ENCODE measurements around the gene TREX2.

The TREX2 gene

DNA sequence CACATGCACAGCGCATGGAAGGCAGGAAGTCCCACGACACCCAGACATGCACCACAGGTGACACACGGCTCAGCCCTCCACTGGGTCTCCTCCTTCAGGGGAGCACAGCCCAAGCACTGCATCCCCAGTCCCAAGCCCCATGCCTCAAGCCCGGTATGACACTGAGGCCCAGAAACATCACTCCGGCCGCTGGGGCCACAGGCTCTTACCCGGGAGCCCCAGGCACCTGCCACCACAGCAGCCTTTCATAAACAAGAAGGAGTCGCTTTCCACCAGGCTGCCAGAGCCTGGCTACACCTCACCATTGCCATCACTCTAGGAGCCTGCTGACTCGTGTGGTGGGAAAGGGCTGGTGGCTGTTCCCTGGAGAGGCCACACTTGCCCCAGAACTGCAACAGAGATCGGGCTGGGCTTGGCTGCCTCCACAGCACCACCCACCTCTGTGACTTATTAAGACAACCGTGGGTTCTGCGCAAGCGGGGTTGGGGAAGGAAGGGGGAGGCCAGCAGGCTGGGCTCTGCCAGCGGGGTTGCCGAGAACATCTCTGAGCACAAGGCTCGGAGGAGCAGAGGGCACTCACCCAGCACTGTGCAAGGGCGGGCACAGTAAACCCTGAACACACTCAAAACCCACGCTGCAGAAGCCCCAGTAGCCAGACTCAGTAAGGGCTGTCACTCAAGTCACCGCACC lies 20.0 kb upstream of the TREX2 start:
- Histone ChIP-seq H3K27me3 (ENCODE audit: insufficient read depth, poor library complexity, severe bottlenecking) (no peaks in the 10 kb centered on the region), H3K4me3 (replicated peaks; ENCODE audit: insufficient read depth, low read length) (no peak overlapping the region), H3K27ac (replicated peaks) (no peak overlapping the region)
- DNase-seq (ENCODE audit: low read depth in 1 of 2, low spot score in 1 of 2): no peak
- TF ChIP-seq POLR2AphosphoS5 (IDR thresholded peaks at IDR 0.05; ENCODE audit: low read depth): no peak
- TF ChIP-seq SPI1 (IDR thresholded peaks at IDR 0.05; ENCODE audit: borderline replicate concordance, low read depth): no peak
- no peak for TF ChIP-seq GABPA (IDR thresholded peaks at IDR 0.05; ENCODE audit: low read depth)
- no peak for TF ChIP-seq REST (IDR thresholded peaks at IDR 0.05; ENCODE audit: insufficient replicate concordance, low read depth)
- TF ChIP-seq, protein P1, sequence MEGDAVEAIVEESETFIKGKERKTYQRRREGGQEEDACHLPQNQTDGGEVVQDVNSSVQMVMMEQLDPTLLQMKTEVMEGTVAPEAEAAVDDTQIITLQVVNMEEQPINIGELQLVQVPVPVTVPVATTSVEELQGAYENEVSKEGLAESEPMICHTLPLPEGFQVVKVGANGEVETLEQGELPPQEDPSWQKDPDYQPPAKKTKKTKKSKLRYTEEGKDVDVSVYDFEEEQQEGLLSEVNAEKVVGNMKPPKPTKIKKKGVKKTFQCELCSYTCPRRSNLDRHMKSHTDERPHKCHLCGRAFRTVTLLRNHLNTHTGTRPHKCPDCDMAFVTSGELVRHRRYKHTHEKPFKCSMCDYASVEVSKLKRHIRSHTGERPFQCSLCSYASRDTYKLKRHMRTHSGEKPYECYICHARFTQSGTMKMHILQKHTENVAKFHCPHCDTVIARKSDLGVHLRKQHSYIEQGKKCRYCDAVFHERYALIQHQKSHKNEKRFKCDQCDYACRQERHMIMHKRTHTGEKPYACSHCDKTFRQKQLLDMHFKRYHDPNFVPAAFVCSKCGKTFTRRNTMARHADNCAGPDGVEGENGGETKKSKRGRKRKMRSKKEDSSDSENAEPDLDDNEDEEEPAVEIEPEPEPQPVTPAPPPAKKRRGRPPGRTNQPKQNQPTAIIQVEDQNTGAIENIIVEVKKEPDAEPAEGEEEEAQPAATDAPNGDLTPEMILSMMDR (IDR thresholded peaks at IDR 0.05; ENCODE audit: insufficient read depth, low read length): no peak

DNA sequence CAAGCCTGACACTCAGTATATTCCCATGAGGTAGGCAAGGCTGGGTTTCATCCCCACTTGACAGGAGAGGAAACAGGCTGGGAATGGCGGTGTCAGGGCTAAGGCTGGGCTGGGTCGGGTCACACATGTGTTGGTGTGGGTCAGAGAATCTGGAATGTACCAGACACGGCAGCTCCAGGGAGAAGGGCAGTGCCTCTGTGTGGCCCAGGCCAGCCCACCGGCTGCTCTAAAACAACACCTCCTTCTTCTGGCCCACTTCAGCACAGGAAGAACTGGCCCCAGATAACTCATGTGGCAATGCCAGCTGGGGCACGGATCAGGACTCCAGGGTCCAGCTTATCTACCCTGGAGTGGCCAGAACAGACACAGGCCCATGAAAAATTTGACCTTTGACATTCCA lies 18.3 kb upstream of the TREX2 start:
- DNase-seq (ENCODE audit: low read depth in 1 of 2, low spot score in 1 of 2): no peak
- no peak overlapping the region for H3K4me3 ChIP-seq (replicated peaks; ENCODE audit: insufficient read depth, low read length)
- H3K27ac ChIP-seq (replicated peaks): no peak overlapping the region
- H3K27me3 ChIP-seq (ENCODE audit: insufficient read depth, poor library complexity, severe bottlenecking): no peaks in the 10 kb centered on the region
- TF ChIP-seq REST (IDR thresholded peaks at IDR 0.05; ENCODE audit: insufficient replicate concordance, low read depth) (no peak), GABPA (IDR thresholded peaks at IDR 0.05; ENCODE audit: low read depth) (no peak), POLR2AphosphoS5 (IDR thresholded peaks at IDR 0.05; ENCODE audit: low read depth) (no peak), SPI1 (IDR thresholded peaks at IDR 0.05; ENCODE audit: borderline replicate concordance, low read depth) (no peak)
- TF ChIP-seq, protein P1 (IDR thresholded peaks at IDR 0.05; ENCODE audit: insufficient read depth, low read length): no peak

DNA sequence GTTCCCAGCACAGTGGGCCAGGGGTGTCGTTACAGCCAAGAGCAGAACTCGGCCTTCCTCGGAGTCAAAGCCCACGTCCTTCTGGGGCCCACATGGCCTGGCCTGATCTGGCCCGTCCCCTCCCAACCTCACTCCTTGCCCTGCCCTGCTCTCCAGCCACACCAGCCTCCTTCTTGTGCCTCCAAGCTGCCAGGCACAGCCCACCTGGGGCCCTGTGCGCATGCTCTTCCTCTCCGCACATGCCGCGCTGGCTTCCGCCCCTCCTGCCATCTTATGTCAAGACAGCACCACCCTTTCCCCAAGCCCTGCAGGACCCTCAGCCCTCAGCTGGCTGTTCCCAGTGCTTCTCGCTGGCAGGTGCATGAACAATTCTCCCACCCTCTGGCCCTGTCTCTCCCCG lies 17.7 kb upstream of the TREX2 start:
- Histone ChIP-seq H3K4me3 (replicated peaks; ENCODE audit: insufficient read depth, low read length) (no peak overlapping the region), H3K27ac (replicated peaks) (no peak overlapping the region), H3K27me3 (ENCODE audit: insufficient read depth, poor library complexity, severe bottlenecking) (no peaks in the 10 kb centered on the region)
- no peak for DNase-seq (ENCODE audit: low read depth in 1 of 2, low spot score in 1 of 2)
- no peak for TF ChIP-seq SPI1 (IDR thresholded peaks at IDR 0.05; ENCODE audit: borderline replicate concordance, low read depth)
- TF ChIP-seq, protein P1 (IDR thresholded peaks at IDR 0.05; ENCODE audit: insufficient read depth, low read length): no peak
- TF ChIP-seq GABPA (IDR thresholded peaks at IDR 0.05; ENCODE audit: low read depth): no peak
- no peak for TF ChIP-seq REST (IDR thresholded peaks at IDR 0.05; ENCODE audit: insufficient replicate concordance, low read depth)
- no peak for TF ChIP-seq POLR2AphosphoS5 (IDR thresholded peaks at IDR 0.05; ENCODE audit: low read depth)

All from HL-60 (cell line).